C4-2B (cell line): ENCODE measurements around the gene AHCTF1.

ENCODE experiments used
- ZFX ChIP-seq: fragments of 450-650 bp; IDR thresholded peaks from 2 replicates; pipeline ENCODE4 v1.6.1; 2017
- TF ChIP-seq, protein P1 (sequence below): fragments of 450-650 bp; conservative IDR thresholded peaks from 2 replicates; pipeline ENCODE4 v1.5.1; 2017; ENCODE audit warnings: mild to moderate bottlenecking

DNA sequence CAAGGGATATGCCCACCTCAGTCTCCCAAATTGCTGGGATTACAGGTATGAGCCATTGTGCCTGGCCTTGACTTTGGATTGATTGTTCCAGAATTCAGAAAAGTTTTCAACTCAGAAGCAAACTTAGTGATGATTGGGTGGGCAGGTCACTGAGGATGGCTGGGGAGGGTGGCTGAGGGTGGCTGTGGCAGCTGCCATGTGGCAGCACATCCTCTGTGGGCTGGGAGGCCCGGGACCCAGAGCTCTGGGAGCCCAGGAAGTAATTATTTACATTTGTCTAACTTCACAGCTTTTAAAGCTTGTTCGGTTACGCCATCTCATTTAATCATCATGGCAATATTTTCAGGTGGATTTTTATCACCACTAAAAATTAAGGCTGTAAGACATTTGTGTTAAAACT, 131.4 kb downstream of the AHCTF1 start:
- TF ChIP-seq, protein P1, sequence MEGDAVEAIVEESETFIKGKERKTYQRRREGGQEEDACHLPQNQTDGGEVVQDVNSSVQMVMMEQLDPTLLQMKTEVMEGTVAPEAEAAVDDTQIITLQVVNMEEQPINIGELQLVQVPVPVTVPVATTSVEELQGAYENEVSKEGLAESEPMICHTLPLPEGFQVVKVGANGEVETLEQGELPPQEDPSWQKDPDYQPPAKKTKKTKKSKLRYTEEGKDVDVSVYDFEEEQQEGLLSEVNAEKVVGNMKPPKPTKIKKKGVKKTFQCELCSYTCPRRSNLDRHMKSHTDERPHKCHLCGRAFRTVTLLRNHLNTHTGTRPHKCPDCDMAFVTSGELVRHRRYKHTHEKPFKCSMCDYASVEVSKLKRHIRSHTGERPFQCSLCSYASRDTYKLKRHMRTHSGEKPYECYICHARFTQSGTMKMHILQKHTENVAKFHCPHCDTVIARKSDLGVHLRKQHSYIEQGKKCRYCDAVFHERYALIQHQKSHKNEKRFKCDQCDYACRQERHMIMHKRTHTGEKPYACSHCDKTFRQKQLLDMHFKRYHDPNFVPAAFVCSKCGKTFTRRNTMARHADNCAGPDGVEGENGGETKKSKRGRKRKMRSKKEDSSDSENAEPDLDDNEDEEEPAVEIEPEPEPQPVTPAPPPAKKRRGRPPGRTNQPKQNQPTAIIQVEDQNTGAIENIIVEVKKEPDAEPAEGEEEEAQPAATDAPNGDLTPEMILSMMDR, result no peak
- TF ChIP-seq ZFX, result no peak
